ENCODE data around the gene TMEM150C.

Gene TMEM150C

GRCh38 chr4:82513382-82513781 is 48.4 kb downstream of the TMEM150C start:
- Histone ChIP-seq H3K27me3 (ENCODE audit: low read length) (no peaks in the 10 kb centered on the region), H3K79me2 (ENCODE audit: insufficient read depth, low read length) (no peaks in the 10 kb centered on the region), H4K20me1 (ENCODE audit: low read depth, low read length) (no peaks in the 10 kb centered on the region), H3F3A (ENCODE audit: insufficient read depth) (no peaks in the 10 kb centered on the region), H3K9me3 (ENCODE audit: insufficient read depth, low read length) (no peaks in the 10 kb centered on the region), H2AFZ (ENCODE audit: low read depth, low read length, severe bottlenecking) (no peak overlapping the region), H3K9ac (ENCODE audit: low read length) (no peak overlapping the region), H3K4me2 (ENCODE audit: low read depth, low read length, poor library complexity, severe bottlenecking) (no peak overlapping the region), H3K36me3 (ENCODE audit: low read length) (no peaks in the 10 kb centered on the region), H3K4me3 (ENCODE audit: insufficient read depth, low read length, poor library complexity, severe bottlenecking) (no peak overlapping the region), H3K9me2 (replicated peaks; ENCODE audit: insufficient read depth, low read length) (no peaks in the 10 kb centered on the region), H3K27ac (ENCODE audit: low read depth, low read length) (no peak overlapping the region)
- TF ChIP-seq EZH2phosphoT487 (conservative IDR thresholded peaks at IDR 0.05; ENCODE audit: low read length) (no peak), CTCF (IDR thresholded peaks at IDR 0.05; ENCODE audit: insufficient read depth, low read length, poor library complexity, severe bottlenecking) (no peak)

GRCh38 chr4:82510216-82510615 is 51.6 kb downstream of the TMEM150C start:
- Histone ChIP-seq H3K9me2 (replicated peaks; ENCODE audit: insufficient read depth, low read length) (no peaks in the 10 kb centered on the region), H3K9ac (ENCODE audit: low read length) (no peak overlapping the region), H3K4me3 (ENCODE audit: insufficient read depth, low read length, poor library complexity, severe bottlenecking) (no peak overlapping the region), H4K20me1 (ENCODE audit: low read depth, low read length) (no peaks in the 10 kb centered on the region), H3K9me3 (ENCODE audit: insufficient read depth, low read length) (no peaks in the 10 kb centered on the region), H3K27me3 (ENCODE audit: low read length) (no peaks in the 10 kb centered on the region), H3K27ac (ENCODE audit: low read depth, low read length) (no peak overlapping the region), H3K4me2 (ENCODE audit: low read depth, low read length, poor library complexity, severe bottlenecking) (no peak overlapping the region), H2AFZ (ENCODE audit: low read depth, low read length, severe bottlenecking) (no peak overlapping the region), H3K79me2 (ENCODE audit: insufficient read depth, low read length) (no peaks in the 10 kb centered on the region), H3F3A (ENCODE audit: insufficient read depth) (no peaks in the 10 kb centered on the region), H3K36me3 (ENCODE audit: low read length) (no peaks in the 10 kb centered on the region)
- TF ChIP-seq CTCF (IDR thresholded peaks at IDR 0.05; ENCODE audit: insufficient read depth, low read length, poor library complexity, severe bottlenecking) = no peak
- no peak for TF ChIP-seq EZH2phosphoT487 (conservative IDR thresholded peaks at IDR 0.05; ENCODE audit: low read length)

GRCh38 chr4:82508806-82509428 is 52.9 kb downstream of the TMEM150C start:
- no peaks in the 10 kb centered on the region for H3K36me3 ChIP-seq (ENCODE audit: low read length)
- H3K9me3 ChIP-seq (ENCODE audit: insufficient read depth, low read length) = no peaks in the 10 kb centered on the region
- H3K79me2 ChIP-seq (ENCODE audit: insufficient read depth, low read length) = no peaks in the 10 kb centered on the region
- H3F3A ChIP-seq (ENCODE audit: insufficient read depth) = no peaks in the 10 kb centered on the region
- no peak overlapping the region for H3K27ac ChIP-seq (ENCODE audit: low read depth, low read length)
- no peaks in the 10 kb centered on the region for H4K20me1 ChIP-seq (ENCODE audit: low read depth, low read length)
- no peak overlapping the region for H3K4me3 ChIP-seq (ENCODE audit: insufficient read depth, low read length, poor library complexity, severe bottlenecking)
- no peak overlapping the region for H3K9ac ChIP-seq (ENCODE audit: low read length)
- no peak overlapping the region for H2AFZ ChIP-seq (ENCODE audit: low read depth, low read length, severe bottlenecking)
- no peaks in the 10 kb centered on the region for H3K27me3 ChIP-seq (ENCODE audit: low read length)
- H3K9me2 ChIP-seq (replicated peaks; ENCODE audit: insufficient read depth, low read length) = no peaks in the 10 kb centered on the region
- H3K4me2 ChIP-seq (ENCODE audit: low read depth, low read length, poor library complexity, severe bottlenecking) = no peak overlapping the region
- TF ChIP-seq EZH2phosphoT487 (conservative IDR thresholded peaks at IDR 0.05; ENCODE audit: low read length) (no peak), CTCF (IDR thresholded peaks at IDR 0.05; ENCODE audit: insufficient read depth, low read length, poor library complexity, severe bottlenecking) (no peak)

Measured in SU-DHL-6 (cell line).